ENCODE results near the gene SPRY4. TPM values are rescaled to one million over a fixed set of nuclear protein-coding genes. Genes with fewer than 3 reads are reported as not detected.

Gene SPRY4
- total and polyA plus RNA-seq, 2 experiments from 2014 or later = 4.4 to 11.0 TPM

DNA sequence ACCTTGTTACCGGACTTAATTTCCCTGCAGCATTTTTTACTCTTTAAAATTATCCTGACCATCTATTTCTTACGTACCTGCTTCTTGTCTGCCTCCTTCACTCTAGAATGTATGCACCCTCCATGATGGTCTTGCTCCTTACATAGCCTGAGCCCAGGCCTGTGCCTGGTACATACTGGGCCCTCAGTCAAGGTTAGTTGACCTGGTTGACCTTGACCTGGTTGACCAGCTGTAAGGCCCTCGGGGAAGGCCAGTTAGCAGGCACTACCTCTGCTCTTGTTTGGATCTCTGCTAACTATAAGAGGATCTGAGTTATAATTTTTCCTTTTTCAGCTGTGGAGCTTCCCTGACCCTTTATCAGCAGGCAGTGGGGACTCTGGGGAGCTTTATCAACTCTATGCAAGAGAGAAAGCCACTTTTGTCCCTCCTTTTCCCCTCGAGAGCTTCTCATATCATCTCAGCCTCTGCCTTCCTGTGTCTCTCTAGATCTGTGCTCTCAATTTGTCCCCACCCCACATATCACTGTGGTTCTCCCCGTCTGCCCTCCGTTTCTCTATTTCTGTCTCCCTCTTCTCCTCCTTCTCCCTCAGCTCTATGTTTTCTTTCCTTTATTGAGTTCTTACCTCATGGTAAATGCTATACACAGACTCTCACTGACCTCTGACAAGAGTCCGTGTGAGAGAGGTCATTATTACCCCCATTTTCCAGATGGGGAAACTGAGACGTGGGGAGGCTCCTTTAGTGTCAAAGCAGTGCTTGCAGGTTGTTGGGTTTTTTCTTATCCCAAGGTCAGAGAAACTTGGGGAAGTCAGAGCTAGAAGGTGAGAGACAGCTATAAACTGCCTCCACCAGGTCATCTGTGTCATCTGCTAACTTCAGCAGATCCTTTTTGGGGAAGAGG lies 28.6 kb downstream of the SPRY4 start:
- Histone ChIP-seq H3K9me3 (ENCODE audit: low read depth) (no peaks in the 10 kb centered on the region), H3K4me3 (no peak overlapping the region), H3K27ac (peak overlapping the region; percentile 97), H3K4me1 (ENCODE audit: low read depth) (peaks cover 35% of the 10 kb centered on the region), H3K27me3 (no peaks in the 10 kb centered on the region), H3K36me3 (no peaks in the 10 kb centered on the region)
- DNase-seq (ENCODE audit: low read depth in 1 of 2, low spot score in 1 of 2) = no peak
- TF ChIP-seq, protein P1, sequence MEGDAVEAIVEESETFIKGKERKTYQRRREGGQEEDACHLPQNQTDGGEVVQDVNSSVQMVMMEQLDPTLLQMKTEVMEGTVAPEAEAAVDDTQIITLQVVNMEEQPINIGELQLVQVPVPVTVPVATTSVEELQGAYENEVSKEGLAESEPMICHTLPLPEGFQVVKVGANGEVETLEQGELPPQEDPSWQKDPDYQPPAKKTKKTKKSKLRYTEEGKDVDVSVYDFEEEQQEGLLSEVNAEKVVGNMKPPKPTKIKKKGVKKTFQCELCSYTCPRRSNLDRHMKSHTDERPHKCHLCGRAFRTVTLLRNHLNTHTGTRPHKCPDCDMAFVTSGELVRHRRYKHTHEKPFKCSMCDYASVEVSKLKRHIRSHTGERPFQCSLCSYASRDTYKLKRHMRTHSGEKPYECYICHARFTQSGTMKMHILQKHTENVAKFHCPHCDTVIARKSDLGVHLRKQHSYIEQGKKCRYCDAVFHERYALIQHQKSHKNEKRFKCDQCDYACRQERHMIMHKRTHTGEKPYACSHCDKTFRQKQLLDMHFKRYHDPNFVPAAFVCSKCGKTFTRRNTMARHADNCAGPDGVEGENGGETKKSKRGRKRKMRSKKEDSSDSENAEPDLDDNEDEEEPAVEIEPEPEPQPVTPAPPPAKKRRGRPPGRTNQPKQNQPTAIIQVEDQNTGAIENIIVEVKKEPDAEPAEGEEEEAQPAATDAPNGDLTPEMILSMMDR (IDR thresholded peaks at IDR 0.05; ENCODE audit: low read depth, low read length) = no peak

DNA sequence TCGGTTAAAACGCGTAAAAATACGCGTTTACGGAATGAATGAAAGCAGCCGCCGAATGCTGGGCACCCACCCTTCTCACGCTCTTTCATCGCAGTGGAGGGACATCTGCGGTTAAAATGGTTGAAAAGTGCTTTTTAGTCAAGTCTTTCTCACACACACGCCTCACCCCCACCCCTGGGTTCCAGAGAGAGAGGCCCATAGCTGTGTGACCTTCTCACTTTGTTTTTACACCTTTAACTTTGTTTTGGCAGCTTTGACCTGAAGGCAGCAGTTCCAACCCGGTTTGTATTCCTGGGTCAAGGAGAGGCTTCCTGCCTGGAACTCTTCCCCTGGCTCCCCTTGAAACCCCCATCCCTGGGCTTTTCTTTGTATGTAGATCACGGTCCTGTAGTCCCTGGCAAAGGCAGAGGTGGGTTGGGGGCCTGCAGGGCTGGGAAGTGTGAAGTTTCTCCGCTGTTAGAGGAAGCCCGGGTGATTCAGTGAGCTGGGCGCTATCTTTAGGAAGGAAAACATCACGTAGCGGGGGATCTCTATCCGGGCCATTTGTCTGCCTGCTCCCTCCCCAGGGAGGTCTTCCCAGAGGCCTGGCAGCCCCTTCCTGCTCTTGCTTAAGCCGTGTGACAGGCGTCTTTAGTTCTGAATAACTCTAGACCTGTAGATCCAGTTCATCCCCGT lies 29.6 kb downstream of the SPRY4 start:
- TF ChIP-seq, protein P1 (IDR thresholded peaks at IDR 0.05; ENCODE audit: low read depth, low read length) = no peak
- Histone ChIP-seq H3K4me3 (no peak overlapping the region), H3K36me3 (no peaks in the 10 kb centered on the region), H3K4me1 (ENCODE audit: low read depth) (peaks cover 41% of the 10 kb centered on the region), H3K9me3 (ENCODE audit: low read depth) (no peaks in the 10 kb centered on the region), H3K27me3 (no peaks in the 10 kb centered on the region), H3K27ac (peak overlapping the region; percentile 97)
- peak in 1 of 2 donors; percentile 45 for DNase-seq (ENCODE audit: low read depth in 1 of 2, low spot score in 1 of 2)

DNA sequence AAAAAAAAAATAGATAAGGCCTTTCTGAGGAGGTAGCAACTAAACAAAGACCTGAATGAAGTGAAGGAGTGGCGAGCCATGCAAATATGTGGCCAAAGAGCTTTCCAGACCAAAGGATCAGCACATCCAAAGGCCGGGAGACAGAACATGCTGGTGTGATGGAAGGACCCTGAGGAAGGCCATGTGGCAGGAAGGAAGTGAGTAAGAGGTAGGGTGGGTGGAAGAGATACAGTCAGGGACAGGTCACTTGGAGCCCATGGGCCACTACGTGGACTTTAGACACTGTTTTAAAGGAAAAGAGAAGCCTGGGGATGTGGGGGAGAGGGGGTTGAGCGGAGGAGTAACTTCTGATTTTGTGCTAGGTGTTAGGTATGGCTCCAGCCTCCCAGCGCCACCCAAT lies 31.3 kb downstream of the SPRY4 start:
- H3K36me3 ChIP-seq = no peaks in the 10 kb centered on the region
- H3K4me1 ChIP-seq (ENCODE audit: low read depth) = peaks cover 34% of the 10 kb centered on the region
- no peak overlapping the region for H3K27ac ChIP-seq
- TF ChIP-seq, protein P1 (IDR thresholded peaks at IDR 0.05; ENCODE audit: low read depth, low read length) = no peak
- H3K9me3 ChIP-seq (ENCODE audit: low read depth) = no peaks in the 10 kb centered on the region
- H3K27me3 ChIP-seq = no peaks in the 10 kb centered on the region
- H3K4me3 ChIP-seq = no peak overlapping the region
- no peak for DNase-seq (ENCODE audit: low read depth in 1 of 2, low spot score in 1 of 2)

DNA sequence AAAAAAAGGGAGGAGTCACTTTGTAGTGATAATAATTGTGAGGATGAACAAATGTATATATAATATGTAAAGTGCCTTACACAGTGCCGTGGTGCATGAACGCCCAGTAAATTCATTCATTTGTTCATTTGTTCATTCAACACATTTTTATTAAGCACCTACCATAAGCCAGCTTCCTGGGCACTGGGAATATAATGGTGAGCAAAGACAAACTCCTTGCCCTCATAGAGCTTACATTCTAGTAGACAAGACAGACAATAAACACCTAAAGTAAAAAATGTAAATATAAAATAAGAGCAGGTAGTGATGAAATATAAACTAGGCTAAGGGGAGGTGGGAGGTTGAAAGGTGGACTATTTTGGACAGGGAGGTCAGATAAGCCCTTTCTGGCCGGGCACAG lies 32.0 kb downstream of the SPRY4 start:
- no peak for DNase-seq (ENCODE audit: low read depth in 1 of 2, low spot score in 1 of 2)
- Histone ChIP-seq H3K4me1 (ENCODE audit: low read depth) (peaks cover 34% of the 10 kb centered on the region), H3K36me3 (no peaks in the 10 kb centered on the region), H3K27me3 (no peaks in the 10 kb centered on the region), H3K4me3 (no peak overlapping the region), H3K9me3 (ENCODE audit: low read depth) (no peaks in the 10 kb centered on the region), H3K27ac (peak overlapping the region; percentile 49)
- TF ChIP-seq, protein P1 (IDR thresholded peaks at IDR 0.05; ENCODE audit: low read depth, low read length) = no peak

DNA sequence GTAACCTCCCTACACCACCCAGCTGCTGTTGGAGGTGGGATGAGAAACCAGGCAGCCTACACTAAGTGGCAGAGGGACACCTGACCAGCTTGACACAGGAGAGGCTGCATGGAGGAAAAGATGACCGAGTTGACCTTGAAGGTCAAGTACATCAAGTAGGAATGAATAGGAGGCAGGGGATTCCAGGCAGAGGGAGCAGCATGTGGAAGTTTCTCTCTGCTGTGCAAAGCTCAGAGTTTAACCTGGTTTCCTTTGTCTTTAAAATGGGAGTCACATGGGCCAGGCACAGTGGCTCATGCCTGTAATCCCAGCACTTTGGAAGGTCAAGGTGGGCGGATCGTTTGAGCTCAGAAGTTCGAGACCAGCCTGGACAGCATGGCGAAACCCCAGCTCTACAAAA lies 32.6 kb downstream of the SPRY4 start:
- DNase-seq (ENCODE audit: low read depth in 1 of 2, low spot score in 1 of 2) = peak in 1 of 2 donors; percentile 66
- Histone ChIP-seq H3K4me1 (ENCODE audit: low read depth) (peaks cover 36% of the 10 kb centered on the region), H3K4me3 (no peak overlapping the region), H3K9me3 (ENCODE audit: low read depth) (no peaks in the 10 kb centered on the region), H3K27ac (peak overlapping the region; percentile 49), H3K36me3 (no peaks in the 10 kb centered on the region), H3K27me3 (no peaks in the 10 kb centered on the region)
- TF ChIP-seq, protein P1 (IDR thresholded peaks at IDR 0.05; ENCODE audit: low read depth, low read length) = no peak
